ENCODE data around the gene BMPR1A. TPM values are rescaled to one million over a fixed set of nuclear protein-coding genes. Genes with fewer than 3 reads are reported as not detected.
A peak's percentile ranks its signal among the peaks of the same experiment; 100 is the strongest.

The BMPR1A gene
- total RNA-seq, 1 experiment from 2014 or later, result 35.1 TPM

DNA sequence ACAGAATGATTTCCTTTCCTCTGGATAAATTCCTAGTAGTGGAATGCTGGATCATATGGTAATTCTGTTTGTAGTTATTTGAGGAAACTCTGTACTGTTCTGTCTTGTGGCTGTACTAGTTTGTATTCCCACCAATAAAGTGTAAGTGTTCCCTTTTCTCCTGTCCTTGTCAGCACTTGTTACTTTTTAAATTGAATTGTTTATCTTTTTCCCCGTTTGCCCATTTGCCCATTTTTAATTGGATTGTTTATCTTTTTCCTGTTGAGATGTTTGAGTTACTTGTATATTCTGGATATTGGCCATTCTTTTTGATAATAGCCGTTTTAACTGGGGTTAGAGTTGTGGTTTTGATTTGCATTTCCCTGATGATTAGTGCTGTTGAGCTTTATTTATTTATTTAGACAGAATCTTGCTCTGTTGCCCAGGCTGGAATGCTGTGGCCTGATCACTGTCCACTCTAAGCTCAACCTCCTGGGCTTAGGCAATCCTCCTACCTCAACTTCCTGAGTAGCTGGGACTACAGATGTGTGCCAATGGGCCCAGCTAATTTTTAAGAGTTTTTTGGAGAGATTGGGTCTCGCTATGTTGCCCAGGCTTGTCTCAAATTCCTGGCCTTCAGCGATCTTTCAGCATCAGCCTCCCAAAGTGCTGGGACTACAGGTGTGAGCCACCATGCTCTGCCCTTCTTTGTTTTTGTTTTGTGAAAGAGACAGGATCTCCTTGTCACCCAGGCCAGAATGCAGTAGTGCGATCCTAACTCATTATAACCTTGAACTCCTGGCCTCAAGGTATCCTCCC lies 23.0 kb downstream of the BMPR1A start:
- Histone ChIP-seq H3K9me3 (peaks cover 2% of the 10 kb centered on the region), H3K27me3 (no peaks in the 10 kb centered on the region), H3K4me3 (no peak overlapping the region), H3K36me3 (no peaks in the 10 kb centered on the region; the same call in 1 of the 2 replicates)
- peak; percentile 56 for DNase-seq

GRCh38 chr10:86782701-86783418 lies 26.4 kb downstream of the BMPR1A start:
- H3K27me3 ChIP-seq, result no peaks in the 10 kb centered on the region
- H3K4me3 ChIP-seq, result no peak overlapping the region
- peaks cover 2% of the 10 kb centered on the region for H3K9me3 ChIP-seq
- H3K36me3 ChIP-seq, result no peaks in the 10 kb centered on the region; the same call in 1 of the 2 replicates
- no peak for DNase-seq

GRCh38 chr10:86785037-86785436 lies 28.6 kb downstream of the BMPR1A start:
- Histone ChIP-seq H3K36me3 (no peaks in the 10 kb centered on the region; the same call in 1 of the 2 replicates), H3K27me3 (no peaks in the 10 kb centered on the region), H3K9me3 (peaks cover 2% of the 10 kb centered on the region), H3K4me3 (no peak overlapping the region)
- DNase-seq, result no peak

- DNase-seq, result no peak
- H3K36me3 ChIP-seq, result no peaks in the 10 kb centered on the region; the same call in 1 of the 2 replicates
- H3K4me3 ChIP-seq, result no peak overlapping the region
- H3K27me3 ChIP-seq, result no peaks in the 10 kb centered on the region
- peaks cover 2% of the 10 kb centered on the region for H3K9me3 ChIP-seq
Measured at GRCh38 chr10:86785968-86786367, 29.5 kb downstream of the BMPR1A start.

DNA sequence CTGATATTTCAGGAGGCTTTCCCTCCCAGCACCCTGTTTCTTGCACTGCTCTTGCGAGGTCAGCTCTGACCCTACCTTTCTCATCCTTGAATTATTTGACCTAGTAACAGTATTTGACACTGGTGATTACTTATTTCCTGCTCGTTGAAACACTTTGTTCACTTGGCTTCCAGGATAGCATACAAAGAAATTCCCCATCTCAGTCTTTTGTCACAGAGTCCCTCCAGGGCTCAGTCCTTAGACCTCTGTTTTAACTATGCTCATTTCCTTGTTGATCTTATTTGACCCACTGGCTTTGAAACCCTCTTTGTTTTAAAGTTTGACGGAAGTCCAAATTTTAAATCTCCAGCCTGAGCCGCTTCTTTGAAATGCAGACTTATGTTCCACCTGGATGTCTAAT lies 29.9 kb downstream of the BMPR1A start:
- Histone ChIP-seq H3K27me3 (no peaks in the 10 kb centered on the region), H3K36me3 (no peaks in the 10 kb centered on the region; the same call in 1 of the 2 replicates), H3K9me3 (peaks cover 2% of the 10 kb centered on the region), H3K4me3 (no peak overlapping the region)
- DNase-seq, result no peak

GRCh38 chr10:86790394-86790793 lies 34.0 kb downstream of the BMPR1A start:
- H3K27me3 ChIP-seq, result no peaks in the 10 kb centered on the region
- H3K9me3 ChIP-seq, result no peaks in the 10 kb centered on the region
- DNase-seq, result no peak
- H3K4me3 ChIP-seq, result no peak overlapping the region
- H3K36me3 ChIP-seq, result no peaks in the 10 kb centered on the region

DNA sequence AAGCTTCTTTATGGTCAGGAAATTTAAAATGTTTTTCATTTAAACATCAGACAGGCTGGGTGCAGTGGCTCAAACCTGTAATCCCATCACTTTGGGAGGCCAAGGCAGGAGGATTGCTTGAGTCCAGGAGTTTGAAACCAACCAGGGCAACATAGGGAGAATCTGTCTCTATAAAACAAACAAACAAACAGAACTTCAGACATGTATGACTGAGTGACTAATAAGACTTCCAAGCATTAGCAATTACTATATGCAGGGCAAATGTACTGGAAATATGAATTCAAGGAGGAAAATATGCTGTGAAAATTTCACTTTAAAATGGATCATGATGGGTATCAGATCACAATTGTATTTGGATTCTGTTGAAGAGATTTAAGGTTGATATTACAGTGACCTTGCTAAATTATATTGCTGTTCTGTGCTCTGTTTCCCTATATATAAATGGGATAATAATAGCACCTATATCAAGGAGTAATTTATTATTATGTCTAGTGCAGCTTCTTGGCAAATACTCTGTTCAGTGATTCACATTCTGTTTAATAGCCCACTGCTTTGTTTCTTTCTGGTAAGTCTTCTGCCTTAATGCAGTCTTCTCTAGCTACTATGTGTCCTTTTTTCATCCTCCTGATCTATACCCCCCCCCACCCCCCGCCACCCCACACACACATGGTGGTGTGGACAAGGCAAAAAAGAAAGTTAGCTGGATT lies 36.2 kb downstream of the BMPR1A start:
- Histone ChIP-seq H3K4me3 (no peak overlapping the region), H3K9me3 (no peaks in the 10 kb centered on the region), H3K27me3 (no peaks in the 10 kb centered on the region), H3K36me3 (no peaks in the 10 kb centered on the region)
- DNase-seq, result no peak

GRCh38 chr10:86793696-86794095 lies 37.3 kb downstream of the BMPR1A start:
- no peaks in the 10 kb centered on the region for H3K9me3 ChIP-seq
- H3K36me3 ChIP-seq, result no peaks in the 10 kb centered on the region
- no peaks in the 10 kb centered on the region for H3K27me3 ChIP-seq
- DNase-seq, result no peak
- H3K4me3 ChIP-seq, result no peak overlapping the region

GRCh38 chr10:86795353-86795752 lies 38.9 kb downstream of the BMPR1A start:
- Histone ChIP-seq H3K27me3 (no peaks in the 10 kb centered on the region), H3K36me3 (no peaks in the 10 kb centered on the region), H3K4me3 (no peak overlapping the region), H3K9me3 (no peaks in the 10 kb centered on the region)
- DNase-seq, result peak; percentile 4

- no peak overlapping the region for H3K4me3 ChIP-seq
- H3K27me3 ChIP-seq, result no peaks in the 10 kb centered on the region
- DNase-seq, result no peak
- no peaks in the 10 kb centered on the region for H3K36me3 ChIP-seq
- no peaks in the 10 kb centered on the region for H3K9me3 ChIP-seq
Measured at GRCh38 chr10:86798025-86798424, 41.6 kb downstream of the BMPR1A start.

GRCh38 chr10:86798611-86799010 lies 42.2 kb downstream of the BMPR1A start:
- no peaks in the 10 kb centered on the region for H3K27me3 ChIP-seq
- H3K36me3 ChIP-seq, result no peaks in the 10 kb centered on the region
- H3K4me3 ChIP-seq, result no peak overlapping the region
- DNase-seq, result no peak
- H3K9me3 ChIP-seq, result no peaks in the 10 kb centered on the region

GRCh38 chr10:86799188-86799845 lies 42.9 kb downstream of the BMPR1A start:
- Histone ChIP-seq H3K36me3 (no peaks in the 10 kb centered on the region), H3K9me3 (no peaks in the 10 kb centered on the region), H3K27me3 (no peaks in the 10 kb centered on the region), H3K4me3 (no peak overlapping the region)
- DNase-seq, result no peak

GRCh38 chr10:86801995-86802394 lies 45.6 kb downstream of the BMPR1A start:
- no peaks in the 10 kb centered on the region for H3K9me3 ChIP-seq
- no peaks in the 10 kb centered on the region for H3K27me3 ChIP-seq
- no peak for DNase-seq
- no peak overlapping the region for H3K4me3 ChIP-seq
- H3K36me3 ChIP-seq, result no peaks in the 10 kb centered on the region

- Histone ChIP-seq H3K4me3 (no peak overlapping the region), H3K9me3 (no peaks in the 10 kb centered on the region), H3K27me3 (no peaks in the 10 kb centered on the region), H3K36me3 (no peaks in the 10 kb centered on the region)
- DNase-seq, result no peak
Measured at GRCh38 chr10:86802473-86803108, 46.2 kb downstream of the BMPR1A start.

GRCh38 chr10:86803156-86803555 lies 46.7 kb downstream of the BMPR1A start:
- Histone ChIP-seq H3K36me3 (no peaks in the 10 kb centered on the region), H3K27me3 (no peaks in the 10 kb centered on the region), H3K4me3 (no peak overlapping the region), H3K9me3 (no peaks in the 10 kb centered on the region)
- peak; percentile 57 for DNase-seq

DNA sequence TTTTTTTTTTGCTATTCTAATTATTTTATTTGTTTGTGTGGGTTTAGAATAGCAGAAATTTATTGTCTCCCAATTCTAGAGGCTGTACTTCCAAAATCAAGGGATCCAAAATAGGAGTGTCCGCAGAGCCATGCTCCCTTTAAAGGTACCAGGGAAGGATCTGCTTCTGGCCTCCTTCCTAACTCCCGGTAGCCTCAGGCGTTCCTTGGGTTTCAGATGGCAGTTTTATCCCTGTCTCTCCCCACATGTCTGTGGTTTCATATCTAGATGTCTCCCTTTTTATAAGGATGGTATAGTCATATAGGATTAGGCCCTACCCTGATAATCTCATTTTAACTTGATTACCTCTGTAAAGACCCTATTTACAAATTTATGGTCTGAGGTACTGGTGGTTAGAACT lies 48.4 kb downstream of the BMPR1A start:
- no peak overlapping the region for H3K4me3 ChIP-seq
- H3K9me3 ChIP-seq, result no peaks in the 10 kb centered on the region
- H3K36me3 ChIP-seq, result no peaks in the 10 kb centered on the region; the same call in 1 of the 2 replicates
- no peak for DNase-seq
- H3K27me3 ChIP-seq, result no peaks in the 10 kb centered on the region
